SK-N-SH treated with all-trans-retinoic acid at 6 μM for 48 hours (cell line): ENCODE measurements around the gene FANCE.

ENCODE experiments used
- ATAC-seq: fragments of 200-7000 bp; cut with Tn5 transposase; 3 replicates; pipeline ENCODE4 v1.9.1; 2020; ENCODE audit warnings: mild to moderate bottlenecking, moderate library complexity
- ARNTL ChIP-seq: fragments of 450-650 bp; formaldehyde crosslinking; IDR thresholded peaks from 2 replicates; pipeline ENCODE4 v1.5.0; 2020; ENCODE audit warnings: low read depth, mild to moderate bottlenecking, moderate library complexity, borderline replicate concordance
- BACH2 ChIP-seq: fragments of 250-450 bp; sonication (Bioruptor Pico); IDR thresholded peaks from 2 replicates; pipeline ENCODE4 v1.9.0; 2021; ENCODE audit warnings: mild to moderate bottlenecking, borderline replicate concordance
- CREB5 ChIP-seq: fragments of 250-450 bp; sonication (Bioruptor Pico); IDR thresholded peaks from 2 replicates; pipeline ENCODE4 v1.5.1; 2020; ENCODE audit warnings: low read depth, mild to moderate bottlenecking, moderate library complexity
- CSDC2 ChIP-seq: fragments of 250-450 bp; sonication (Bioruptor Pico); IDR thresholded peaks from 2 replicates; pipeline ENCODE4 v1.5.0; 2020; ENCODE audit warnings: mild to moderate bottlenecking, moderate library complexity
- ESRRG ChIP-seq: fragments of 250-450 bp; sonication (Bioruptor Pico); IDR thresholded peaks from 2 replicates; pipeline ENCODE4 v1.6.1; 2021; ENCODE audit warnings: mild to moderate bottlenecking
- GLIS3 ChIP-seq: fragments of 250-450 bp; sonication (Bioruptor Pico); IDR thresholded peaks from 2 replicates; pipeline ENCODE4 v1.5.0; 2020; ENCODE audit warnings: mild to moderate bottlenecking, moderate library complexity
- OSR1 ChIP-seq: fragments of 250-450 bp; sonication (Bioruptor Pico); IDR thresholded peaks from 2 replicates; pipeline ENCODE4 v1.8.0; 2022; ENCODE audit warnings: moderate library complexity, mild to moderate bottlenecking, inconsistent platforms
- POU6F1 ChIP-seq: fragments of 250-450 bp; sonication (Bioruptor Pico); IDR thresholded peaks from 2 replicates; pipeline ENCODE4 v1.8.0; 2021; ENCODE audit warnings: low read depth, mild to moderate bottlenecking, moderate library complexity, borderline replicate concordance
- PPARA ChIP-seq: fragments of 250-450 bp; sonication (Bioruptor Pico); IDR thresholded peaks from 2 replicates; pipeline ENCODE4 v1.5.0; 2020; ENCODE audit warnings: mild to moderate bottlenecking, borderline replicate concordance
- RARB ChIP-seq: fragments of 250-450 bp; sonication (Bioruptor Pico); IDR thresholded peaks from 2 replicates; pipeline ENCODE4 v1.8.0; 2021; ENCODE audit warnings: mild to moderate bottlenecking, moderate library complexity
- SNAI2 ChIP-seq: fragments of 250-450 bp; sonication (Bioruptor Pico); IDR thresholded peaks from 2 replicates; pipeline ENCODE4 v1.5.0; 2020; ENCODE audit warnings: mild to moderate bottlenecking, moderate library complexity
- TCF4 ChIP-seq: fragments of 250-450 bp; sonication (Bioruptor Pico); IDR thresholded peaks from 2 replicates; pipeline ENCODE4 v1.8.0; 2021; ENCODE audit warnings: mild to moderate bottlenecking, moderate library complexity, borderline replicate concordance
- TOX ChIP-seq: fragments of 250-450 bp; sonication (Bioruptor Pico); IDR thresholded peaks from 2 replicates; pipeline ENCODE4 v1.8.0; 2021; ENCODE audit warnings: mild to moderate bottlenecking, moderate library complexity, borderline replicate concordance
- ZFP3 ChIP-seq: fragments of 250-450 bp; sonication (Bioruptor Pico); IDR thresholded peaks from 2 replicates; pipeline ENCODE4 v1.5.0; 2020; ENCODE audit warnings: mild to moderate bottlenecking, moderate library complexity
- ZNF70 ChIP-seq: fragments of 450-650 bp; formaldehyde crosslinking; IDR thresholded peaks from 2 replicates; pipeline ENCODE4 v1.5.0; 2020; ENCODE audit warnings: mild to moderate bottlenecking, moderate library complexity
- TF ChIP-seq, protein P1 (sequence below): fragments of 250-450 bp; sonication (Bioruptor Pico); IDR thresholded peaks from 2 replicates; pipeline ENCODE4 v1.5.0; 2020; ENCODE audit warnings: mild to moderate bottlenecking, moderate library complexity
- TF ChIP-seq, protein P2 (sequence below): fragments of 250-450 bp; sonication (Bioruptor Pico); IDR thresholded peaks from 2 replicates; pipeline ENCODE4 v1.8.0; 2020; ENCODE audit warnings: mild to moderate bottlenecking, moderate library complexity, borderline replicate concordance
- TF ChIP-seq, protein P3 (sequence below): fragments of 250-450 bp; sonication (Bioruptor Pico); IDR thresholded peaks from 2 replicates; pipeline ENCODE4 v1.5.1; 2021; ENCODE audit warnings: mild to moderate bottlenecking, moderate library complexity

The FANCE gene

DNA sequence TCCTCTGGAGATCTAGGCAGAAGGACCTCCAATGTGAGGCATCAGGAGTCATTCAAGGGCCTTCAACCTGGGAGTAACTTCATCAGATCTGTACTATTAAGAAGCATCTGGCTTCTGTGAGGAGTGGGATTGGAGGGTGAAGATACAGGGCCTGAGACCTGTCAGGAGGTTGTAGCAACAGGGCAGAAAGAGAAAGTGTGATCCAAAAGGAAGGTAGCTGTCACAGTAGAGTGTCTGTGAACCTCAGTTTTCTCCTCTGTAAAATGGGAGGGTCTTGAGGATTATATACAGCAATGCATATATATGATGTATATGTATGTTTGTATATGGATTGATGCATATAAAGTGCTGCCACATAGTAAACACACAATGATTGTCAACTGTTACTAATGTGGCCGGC, 13.5 kb downstream of the FANCE start (continued):
- TF ChIP-seq, protein P1, sequence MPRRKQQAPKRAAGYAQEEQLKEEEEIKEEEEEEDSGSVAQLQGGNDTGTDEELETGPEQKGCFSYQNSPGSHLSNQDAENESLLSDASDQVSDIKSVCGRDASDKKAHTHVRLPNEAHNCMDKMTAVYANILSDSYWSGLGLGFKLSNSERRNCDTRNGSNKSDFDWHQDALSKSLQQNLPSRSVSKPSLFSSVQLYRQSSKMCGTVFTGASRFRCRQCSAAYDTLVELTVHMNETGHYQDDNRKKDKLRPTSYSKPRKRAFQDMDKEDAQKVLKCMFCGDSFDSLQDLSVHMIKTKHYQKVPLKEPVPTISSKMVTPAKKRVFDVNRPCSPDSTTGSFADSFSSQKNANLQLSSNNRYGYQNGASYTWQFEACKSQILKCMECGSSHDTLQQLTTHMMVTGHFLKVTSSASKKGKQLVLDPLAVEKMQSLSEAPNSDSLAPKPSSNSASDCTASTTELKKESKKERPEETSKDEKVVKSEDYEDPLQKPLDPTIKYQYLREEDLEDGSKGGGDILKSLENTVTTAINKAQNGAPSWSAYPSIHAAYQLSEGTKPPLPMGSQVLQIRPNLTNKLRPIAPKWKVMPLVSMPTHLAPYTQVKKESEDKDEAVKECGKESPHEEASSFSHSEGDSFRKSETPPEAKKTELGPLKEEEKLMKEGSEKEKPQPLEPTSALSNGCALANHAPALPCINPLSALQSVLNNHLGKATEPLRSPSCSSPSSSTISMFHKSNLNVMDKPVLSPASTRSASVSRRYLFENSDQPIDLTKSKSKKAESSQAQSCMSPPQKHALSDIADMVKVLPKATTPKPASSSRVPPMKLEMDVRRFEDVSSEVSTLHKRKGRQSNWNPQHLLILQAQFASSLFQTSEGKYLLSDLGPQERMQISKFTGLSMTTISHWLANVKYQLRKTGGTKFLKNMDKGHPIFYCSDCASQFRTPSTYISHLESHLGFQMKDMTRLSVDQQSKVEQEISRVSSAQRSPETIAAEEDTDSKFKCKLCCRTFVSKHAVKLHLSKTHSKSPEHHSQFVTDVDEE (CRISPR knock-in tag): no peak
- TF ChIP-seq OSR1 (CRISPR knock-in tag) (no peak), SNAI2 (CRISPR knock-in tag) (no peak)

- 0 out of 2 replicates have a peak, but pooled peaks have one; percentile 36 for TF ChIP-seq GLIS3 (CRISPR knock-in tag)
- TF ChIP-seq, protein P2, sequence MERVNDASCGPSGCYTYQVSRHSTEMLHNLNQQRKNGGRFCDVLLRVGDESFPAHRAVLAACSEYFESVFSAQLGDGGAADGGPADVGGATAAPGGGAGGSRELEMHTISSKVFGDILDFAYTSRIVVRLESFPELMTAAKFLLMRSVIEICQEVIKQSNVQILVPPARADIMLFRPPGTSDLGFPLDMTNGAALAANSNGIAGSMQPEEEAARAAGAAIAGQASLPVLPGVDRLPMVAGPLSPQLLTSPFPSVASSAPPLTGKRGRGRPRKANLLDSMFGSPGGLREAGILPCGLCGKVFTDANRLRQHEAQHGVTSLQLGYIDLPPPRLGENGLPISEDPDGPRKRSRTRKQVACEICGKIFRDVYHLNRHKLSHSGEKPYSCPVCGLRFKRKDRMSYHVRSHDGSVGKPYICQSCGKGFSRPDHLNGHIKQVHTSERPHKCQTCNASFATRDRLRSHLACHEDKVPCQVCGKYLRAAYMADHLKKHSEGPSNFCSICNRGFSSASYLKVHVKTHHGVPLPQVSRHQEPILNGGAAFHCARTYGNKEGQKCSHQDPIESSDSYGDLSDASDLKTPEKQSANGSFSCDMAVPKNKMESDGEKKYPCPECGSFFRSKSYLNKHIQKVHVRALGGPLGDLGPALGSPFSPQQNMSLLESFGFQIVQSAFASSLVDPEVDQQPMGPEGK: 0 out of 2 replicates have a peak, but pooled peaks have one; percentile 13
- no peak for TF ChIP-seq ZNF70 (CRISPR knock-in tag)
- no peak for TF ChIP-seq TOX (CRISPR knock-in tag)
These were observed 16.2 kb downstream of the FANCE start, which contains the start of gene RPL10A for GRCh38 chr6:35468181-35468979. Gene RPL10A (plus strand): TSS chr6:35468401. CDS start chr6:35468435, 34 bp downstream.

DNA sequence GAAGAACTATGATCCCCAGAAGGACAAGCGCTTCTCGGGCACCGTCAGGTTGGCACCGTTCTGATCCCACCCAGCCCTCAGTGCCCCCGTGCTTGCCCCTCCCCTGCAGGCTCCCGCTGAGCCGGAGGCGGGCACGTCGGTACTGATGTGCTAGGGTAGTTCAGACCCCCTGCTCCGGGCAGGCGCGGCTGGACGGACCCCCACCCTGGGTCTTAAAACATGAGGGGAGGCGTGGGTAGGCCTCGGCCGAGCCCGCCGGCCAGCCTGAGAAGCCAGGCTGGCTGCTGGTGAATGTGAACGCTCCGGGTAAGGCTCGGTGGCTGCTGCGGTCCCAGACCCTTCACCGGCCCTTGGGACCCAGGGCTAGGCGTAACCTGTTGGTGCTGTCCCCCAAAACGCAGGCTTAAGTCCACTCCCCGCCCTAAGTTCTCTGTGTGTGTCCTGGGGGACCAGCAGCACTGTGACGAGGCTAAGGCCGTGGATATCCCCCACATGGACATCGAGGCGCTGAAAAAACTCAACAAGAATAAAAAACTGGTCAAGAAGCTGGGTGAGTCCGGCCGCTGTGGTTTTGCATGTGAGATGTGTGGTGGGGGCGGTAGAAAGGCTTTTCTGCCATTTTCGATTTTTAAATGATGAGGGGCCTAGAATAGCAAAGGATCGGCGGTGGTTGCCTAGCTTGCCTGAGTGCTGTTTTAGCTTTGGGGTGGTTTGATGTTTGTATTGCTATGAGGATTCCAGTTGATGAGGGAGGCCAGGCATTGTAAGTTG, 17.0 kb downstream of the FANCE start:
- TF ChIP-seq TOX (CRISPR knock-in tag) (no peak), BACH2 (no peak), ARNTL (no peak), CREB5 (CRISPR knock-in tag) (no peak), PPARA (CRISPR knock-in tag) (no peak), ZFP3 (CRISPR knock-in tag) (no peak), OSR1 (CRISPR knock-in tag) (no peak), TCF4 (CRISPR knock-in tag) (no peak), ESRRG (CRISPR knock-in tag) (no peak), GLIS3 (CRISPR knock-in tag) (no peak), RARB (CRISPR knock-in tag) (no peak), CSDC2 (no peak), POU6F1 (CRISPR knock-in tag) (no peak), ZNF70 (CRISPR knock-in tag) (no peak)
- TF ChIP-seq, protein P3, sequence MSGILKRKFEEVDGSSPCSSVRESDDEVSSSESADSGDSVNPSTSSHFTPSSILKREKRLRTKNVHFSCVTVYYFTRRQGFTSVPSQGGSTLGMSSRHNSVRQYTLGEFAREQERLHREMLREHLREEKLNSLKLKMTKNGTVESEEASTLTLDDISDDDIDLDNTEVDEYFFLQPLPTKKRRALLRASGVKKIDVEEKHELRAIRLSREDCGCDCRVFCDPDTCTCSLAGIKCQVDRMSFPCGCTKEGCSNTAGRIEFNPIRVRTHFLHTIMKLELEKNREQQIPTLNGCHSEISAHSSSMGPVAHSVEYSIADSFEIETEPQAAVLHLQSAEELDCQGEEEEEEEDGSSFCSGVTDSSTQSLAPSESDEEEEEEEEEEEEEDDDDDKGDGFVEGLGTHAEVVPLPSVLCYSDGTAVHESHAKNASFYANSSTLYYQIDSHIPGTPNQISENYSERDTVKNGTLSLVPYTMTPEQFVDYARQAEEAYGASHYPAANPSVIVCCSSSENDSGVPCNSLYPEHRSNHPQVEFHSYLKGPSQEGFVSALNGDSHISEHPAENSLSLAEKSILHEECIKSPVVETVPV (CRISPR knock-in tag): no peak
- TF ChIP-seq, protein P1 (CRISPR knock-in tag): no peak
- peak; percentile 7 for ATAC-seq

More at GRCh38 chr6:35468181-35468979, 16.2 kb downstream of the FANCE start, which contains the start of gene RPL10A:
- ATAC-seq: peak; percentile 89
